ACHN (cell line): Measurements from ENCODE around the gene TSPAN32.
"Not testable (repeated sequence)": the region's sequence is repeated elsewhere in the genome, so short reads cannot be mapped to it uniquely, and the experiment has no call there.

ENCODE experiments used
- DNase-seq: peaks from one replicate; pipeline ENCODE4 v3.0.0-alpha.2; 2015
- in situ Hi-C: cut with HindIII; loops from 2 replicates; pipeline ENCODE4 v1.10.0; 2017; ENCODE audit warnings: low sequenced_read_pairs, low pct_ligation_motif_present, low pct_unique_long_range_greater_than_20kb

The TSPAN32 gene

DNA sequence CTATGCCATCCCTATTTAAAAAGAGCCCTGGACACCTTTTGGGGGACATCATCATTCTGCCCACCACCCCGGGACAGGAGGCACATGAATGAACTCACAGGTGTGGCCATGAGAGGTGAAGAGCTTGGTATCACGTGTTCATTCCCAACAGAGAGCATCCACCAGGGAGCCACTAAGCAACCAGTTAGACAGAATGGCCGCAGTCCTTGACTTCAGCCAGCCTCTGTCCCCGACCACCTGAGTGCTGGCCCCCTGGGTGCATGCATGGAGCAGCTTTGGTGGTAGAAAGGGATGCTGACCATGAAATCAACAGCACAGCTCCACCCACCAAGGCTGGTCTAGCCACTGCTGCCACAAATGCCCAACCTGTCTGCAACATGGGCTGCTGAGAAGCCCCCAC is 44.2 kb downstream of the TSPAN32 start:
- in situ Hi-C loops, result no loop called here
- no peak for DNase-seq

DNA sequence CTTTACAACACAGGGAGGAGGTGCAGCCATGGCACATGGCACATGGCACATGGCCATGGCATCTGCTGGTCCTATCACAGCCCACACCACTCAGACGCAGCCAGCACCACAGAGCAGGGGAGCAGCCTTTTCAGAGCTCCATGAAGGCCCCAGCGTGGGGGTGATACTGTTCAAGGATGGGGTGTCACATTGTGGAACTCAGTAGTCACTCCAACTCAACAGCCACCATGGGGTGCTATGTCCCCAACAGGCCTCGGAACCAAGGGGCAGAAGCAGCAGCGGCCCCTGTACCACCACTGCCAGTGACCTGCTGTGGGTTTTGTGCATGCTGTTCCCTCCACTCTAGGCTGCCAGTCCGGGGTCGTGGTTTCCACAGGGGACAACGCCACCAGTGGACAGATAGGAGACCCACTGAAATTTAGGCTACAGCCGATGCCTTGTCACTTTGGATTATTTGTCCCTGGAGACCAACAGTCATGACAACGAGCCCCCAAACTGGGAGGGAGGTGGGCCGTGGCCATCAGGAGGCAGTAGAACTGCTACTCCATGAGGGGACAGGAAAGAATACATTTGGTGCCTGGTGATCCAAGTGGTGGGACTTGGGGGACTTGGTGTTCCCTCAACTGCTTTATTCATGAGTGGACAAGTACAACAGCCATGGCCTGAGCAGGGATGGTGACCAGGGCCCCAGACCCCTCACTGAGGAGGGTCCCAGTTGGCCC is 44.9 kb downstream of the TSPAN32 start:
- no peak for DNase-seq
- in situ Hi-C loops, result no loop called here

DNA sequence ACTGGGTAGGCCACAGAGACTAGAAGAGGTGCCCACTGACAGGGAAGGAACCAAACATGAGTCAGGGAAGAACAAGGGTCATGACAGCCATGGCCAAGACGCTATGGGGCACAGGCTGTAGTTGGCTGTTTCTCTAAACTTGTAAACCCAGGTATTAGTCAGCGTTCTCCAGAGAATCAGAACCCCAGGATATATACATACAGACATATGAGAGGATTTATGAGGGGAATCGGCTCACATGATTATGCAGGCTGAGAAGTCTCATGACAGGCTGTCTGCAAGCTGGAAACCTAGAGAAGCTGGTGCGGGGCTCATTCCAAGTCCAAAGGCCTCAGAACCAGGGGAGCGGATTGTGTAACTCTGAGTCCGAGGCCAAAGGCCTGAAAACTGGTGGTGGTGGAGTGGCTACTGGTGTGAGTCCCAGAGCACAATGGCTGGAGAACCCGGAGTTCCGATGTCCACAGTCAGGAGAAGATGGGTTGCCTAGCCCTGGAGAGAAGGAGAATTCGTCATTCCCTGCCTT is 45.6 kb downstream of the TSPAN32 start:
- in situ Hi-C loops, result no loop called here
- no peak for DNase-seq

DNA sequence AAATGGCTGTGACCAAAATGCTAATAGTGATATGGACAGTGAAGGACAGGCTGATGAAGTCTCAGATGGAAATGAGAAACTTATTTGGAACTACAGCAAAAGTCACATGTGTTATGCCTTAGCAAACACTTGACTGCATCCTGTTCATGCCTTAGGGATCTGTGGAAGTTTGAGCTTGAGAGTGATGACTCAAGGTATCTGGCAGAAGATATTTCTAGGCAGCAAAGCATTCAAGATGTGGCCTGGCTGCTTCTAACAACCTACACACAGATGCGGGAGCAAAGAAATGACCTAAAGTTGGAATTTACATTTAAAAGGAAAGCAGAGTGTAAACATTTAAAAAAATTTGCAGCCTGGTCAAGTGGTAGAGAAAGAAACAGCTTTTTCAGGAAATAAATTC is 47.2 kb downstream of the TSPAN32 start:
- in situ Hi-C loops, result no loop called here
- DNase-seq, result no peak

DNA sequence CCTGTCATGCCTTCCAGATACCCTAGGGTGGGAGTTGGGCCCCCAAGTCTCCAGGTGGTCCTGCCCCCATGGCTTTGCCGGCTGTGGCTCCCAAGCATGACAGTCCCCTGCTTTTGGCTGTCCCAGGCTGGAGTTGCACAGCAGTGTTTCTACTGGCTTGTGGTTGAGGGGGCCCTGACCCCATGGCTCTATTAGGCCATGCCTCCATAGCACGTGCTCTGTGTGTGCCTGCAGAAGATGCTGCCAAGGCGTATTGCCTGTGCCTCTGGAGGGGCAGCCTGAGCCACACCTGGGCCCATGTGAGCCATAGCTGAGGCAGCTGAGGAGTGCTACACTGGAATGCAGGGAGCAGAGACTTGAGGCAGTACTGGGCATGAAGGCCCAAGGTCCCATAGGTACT is 49.9 kb downstream of the TSPAN32 start:
- DNase-seq, result no peak
- in situ Hi-C loops, result no loop called here

DNA sequence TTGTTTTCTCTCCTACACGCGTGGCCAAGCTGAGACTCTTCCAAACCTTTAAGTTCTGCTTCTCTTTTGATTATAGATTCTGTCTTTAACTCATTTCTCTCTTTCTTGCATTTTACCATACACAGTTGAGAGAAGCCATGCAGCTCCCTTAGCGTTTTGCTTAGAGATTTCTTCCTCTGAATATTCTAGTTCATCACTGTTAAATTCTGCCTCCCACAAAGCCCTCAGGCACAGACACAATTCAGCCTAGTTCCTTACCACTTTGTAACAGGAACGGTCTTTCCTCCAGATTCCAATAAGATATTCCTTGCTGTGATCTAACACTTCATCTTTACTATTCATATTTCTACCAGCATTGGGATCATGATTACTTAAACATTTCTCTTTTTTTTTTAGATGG is 50.6 kb downstream of the TSPAN32 start:
- in situ Hi-C loops, result no loop called here
- no peak for DNase-seq

DNA sequence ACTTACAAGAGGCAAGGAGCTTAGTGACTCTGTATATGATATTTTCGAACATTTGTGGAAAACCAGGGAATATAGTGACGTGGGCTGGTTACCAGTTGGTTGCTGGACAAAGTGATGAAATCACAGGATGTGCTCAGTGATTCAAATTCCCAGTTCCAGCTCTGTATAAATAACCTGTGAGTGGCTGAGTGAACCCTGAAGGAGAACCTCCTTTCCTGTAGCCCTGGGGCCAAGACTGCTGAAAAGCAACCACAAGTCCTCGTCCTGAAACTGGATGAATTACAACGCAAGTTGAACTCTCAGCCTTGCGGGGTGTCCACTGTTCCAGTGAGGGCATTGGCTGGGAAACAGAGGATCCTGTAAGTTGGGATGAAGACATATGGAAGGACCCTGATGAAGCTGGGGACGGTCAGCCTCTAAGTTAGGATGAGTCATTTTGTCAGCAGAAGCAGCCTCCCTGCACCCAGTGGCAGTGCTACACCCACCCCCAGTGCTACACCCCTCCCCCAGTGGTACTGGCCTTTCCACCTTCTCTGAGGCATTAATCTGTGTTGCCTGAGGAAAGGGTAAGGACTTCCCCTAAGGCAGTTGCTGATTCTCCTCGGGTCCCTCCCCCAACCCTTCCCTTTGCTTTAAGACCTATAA is 53.3 kb downstream of the TSPAN32 start:
- no peak for DNase-seq
- in situ Hi-C loops, result no loop called here

DNA sequence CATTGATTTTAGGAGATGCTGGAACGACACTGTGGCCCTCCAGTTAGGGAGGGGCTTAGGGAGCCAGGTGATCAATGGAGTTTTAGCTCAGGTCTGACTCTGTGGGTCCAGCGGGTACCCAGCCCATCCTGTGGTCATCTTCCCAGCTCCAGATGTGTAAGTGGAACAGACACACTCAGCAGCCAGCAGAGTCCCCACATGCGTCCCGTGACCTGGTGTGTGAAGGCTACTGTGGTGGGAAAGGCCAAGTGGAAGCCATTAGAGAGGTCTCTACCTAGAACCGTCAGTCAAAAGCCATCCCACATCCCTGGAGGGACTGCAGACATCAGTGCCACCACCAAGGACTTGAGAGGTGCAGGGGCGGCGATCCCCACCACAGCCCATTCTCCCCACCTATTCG is 55.4 kb downstream of the TSPAN32 start:
- DNase-seq, result no peak
- in situ Hi-C loops, result no loop called here

DNA sequence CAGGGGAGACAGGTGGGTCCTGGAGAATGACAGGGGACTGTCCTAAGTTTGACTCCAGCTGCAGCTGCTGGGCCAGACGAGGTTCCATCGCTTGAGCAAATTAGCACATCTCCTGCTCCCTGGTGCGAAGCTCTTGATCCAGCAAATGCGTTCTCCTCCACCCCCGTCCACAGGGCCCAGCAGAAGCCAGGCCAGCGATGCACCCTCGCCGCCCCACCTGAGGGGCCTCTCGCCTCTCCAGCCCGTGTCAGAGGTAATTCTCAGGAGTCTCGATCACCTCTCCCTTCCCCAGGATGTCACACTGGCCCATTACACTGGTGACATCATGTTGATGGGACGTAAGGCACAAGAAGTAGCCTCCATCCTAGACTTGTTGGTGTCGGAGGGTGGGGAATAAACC is 55.8 kb downstream of the TSPAN32 start:
- DNase-seq, in situ Hi-C loops: not testable (repeated sequence)

DNA sequence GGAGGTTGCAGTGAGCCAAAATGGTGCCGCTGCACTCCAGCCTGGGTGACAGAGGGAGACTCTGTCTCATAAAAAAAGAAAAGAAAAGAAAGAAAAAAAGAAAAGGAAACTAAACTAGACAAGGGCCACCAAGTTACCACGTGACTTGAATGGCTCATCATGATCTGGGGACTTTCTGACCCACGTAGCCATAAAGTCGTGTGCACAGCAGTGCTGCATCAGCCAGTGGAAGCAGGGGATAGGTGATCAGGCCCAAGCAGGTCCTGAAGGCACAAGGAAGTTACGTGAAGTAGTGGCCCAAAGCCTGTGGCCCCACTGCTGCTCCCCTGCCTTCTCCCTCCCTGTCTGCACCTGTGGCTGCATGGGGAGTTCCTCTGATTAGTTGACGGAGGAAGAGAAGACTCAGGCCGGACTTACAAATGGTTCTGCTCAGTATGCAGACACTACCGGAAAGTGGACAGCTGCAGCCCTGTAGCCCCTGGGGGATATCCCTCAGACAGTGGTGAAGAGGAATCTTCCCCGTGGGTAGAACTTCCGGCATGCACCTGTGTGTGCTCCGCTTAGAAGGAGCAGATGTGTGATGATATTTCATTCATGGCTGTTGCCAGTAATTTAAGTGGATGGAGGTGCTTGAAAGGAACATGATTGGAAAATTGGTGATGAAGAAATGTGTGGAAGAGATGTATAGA is 57.1 kb downstream of the TSPAN32 start:
- in situ Hi-C loops, result no loop called here
- DNase-seq, result no peak

DNA sequence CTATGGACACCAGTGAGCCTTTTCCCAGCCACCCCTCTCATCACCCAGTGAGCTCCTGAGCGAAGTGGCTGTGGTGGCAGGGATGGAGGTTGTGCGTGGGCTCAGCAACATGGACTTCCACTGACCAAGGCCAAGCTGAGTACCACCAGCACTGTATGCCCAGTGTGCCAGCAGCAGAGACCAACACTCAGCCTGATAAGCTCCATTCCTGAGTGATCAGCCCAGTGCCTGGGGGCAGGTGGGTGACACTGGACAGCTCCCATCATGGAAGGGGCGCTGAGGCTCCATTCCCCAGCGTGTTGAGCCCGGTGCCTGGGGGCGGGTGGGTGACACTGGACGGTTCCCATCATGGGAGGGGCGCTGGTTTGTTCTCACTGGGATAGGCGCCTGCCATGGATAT is 57.7 kb downstream of the TSPAN32 start:
- DNase-seq, result no peak
- in situ Hi-C loops, result no loop called here

DNA sequence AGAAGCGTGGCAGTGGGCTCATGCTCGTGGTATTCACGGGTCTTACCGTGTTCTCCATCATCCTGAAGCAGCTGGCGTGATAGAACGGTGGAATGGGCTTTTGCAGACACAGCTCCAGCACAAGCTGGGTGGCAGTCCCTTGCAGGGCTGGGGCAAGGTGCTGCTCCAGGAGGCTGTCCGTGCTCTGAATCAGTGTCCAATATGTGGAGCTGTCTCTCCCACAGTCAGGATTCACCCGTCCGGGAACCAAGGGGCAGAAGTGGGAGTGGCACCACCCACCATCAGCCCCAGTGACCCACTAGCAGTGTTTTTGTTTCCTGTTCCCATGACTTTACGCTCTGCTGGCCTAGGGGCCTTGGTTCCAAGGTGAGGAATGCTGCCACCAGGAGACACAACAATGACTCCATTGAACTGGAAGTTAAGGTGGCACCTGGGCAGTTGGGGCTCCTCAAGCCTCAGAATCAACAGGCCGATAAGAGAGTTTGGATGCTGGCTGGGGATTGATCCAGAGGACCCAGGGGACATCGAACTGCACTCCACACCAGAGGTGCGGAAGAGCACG is 58.3 kb downstream of the TSPAN32 start:
- in situ Hi-C loops, result no loop called here
- no peak for DNase-seq

DNA sequence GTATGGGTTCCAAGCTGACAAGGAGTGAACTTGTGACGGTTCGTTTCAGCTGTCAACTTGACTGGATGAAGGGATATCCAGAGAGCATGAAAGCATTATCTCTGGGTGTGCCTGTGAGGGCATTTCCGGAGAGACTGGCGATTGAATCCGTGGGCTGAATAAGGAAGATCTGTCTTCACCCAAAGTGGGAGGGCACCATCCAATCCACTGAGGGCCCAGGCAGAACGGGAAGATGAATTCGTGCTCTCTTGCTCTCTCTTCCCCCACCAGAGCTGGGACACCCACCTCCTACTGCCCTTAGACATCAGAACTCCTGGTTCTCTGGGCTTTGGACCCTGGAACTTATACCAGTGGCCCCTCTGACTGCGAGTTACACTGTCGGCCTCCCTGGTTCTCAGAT is 59.8 kb downstream of the TSPAN32 start:
- DNase-seq, result no peak
- in situ Hi-C loops, result no loop called here

DNA sequence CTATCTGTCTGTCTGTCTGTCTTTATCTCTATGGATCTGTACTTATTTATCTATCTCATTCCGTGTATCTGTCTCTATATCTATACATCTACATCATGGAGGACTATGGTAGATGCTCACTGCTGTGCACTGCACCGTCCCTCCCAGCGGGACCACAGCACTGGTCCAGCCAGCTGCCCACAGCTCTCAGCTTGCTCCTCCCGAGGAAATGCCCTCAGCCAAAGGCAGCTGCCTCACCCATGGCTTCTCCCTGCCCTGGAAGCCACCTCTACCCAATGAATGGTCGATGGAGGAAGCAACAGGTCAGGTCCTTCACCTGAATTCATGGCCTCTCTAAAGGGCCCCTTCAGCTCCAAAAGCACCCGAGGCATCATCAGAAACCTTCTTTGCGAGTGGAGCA is 60.6 kb downstream of the TSPAN32 start:
- DNase-seq, result no peak
- in situ Hi-C loops, result no loop called here

DNA sequence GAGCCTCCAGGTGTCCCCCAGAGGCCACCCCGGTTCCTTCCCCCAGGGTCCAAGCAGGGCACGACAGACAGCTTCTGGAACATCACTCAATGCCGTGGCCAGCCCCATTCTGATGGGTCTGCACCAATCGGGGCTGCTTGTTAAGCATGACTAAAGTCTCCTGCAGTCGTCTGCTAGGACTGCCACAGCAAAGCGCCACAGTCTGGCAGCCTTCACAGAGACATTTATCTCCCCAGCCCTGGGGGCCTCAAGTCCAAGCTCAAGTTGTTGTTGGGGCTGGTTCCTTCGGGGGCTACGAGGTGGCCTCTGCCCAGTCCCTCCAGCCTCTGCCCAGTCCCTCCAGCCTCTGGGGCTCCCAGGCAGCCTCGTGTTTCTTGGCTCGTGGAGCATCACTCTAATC is 61.3 kb downstream of the TSPAN32 start:
- DNase-seq, result no peak
- in situ Hi-C loops, result no loop called here

DNA sequence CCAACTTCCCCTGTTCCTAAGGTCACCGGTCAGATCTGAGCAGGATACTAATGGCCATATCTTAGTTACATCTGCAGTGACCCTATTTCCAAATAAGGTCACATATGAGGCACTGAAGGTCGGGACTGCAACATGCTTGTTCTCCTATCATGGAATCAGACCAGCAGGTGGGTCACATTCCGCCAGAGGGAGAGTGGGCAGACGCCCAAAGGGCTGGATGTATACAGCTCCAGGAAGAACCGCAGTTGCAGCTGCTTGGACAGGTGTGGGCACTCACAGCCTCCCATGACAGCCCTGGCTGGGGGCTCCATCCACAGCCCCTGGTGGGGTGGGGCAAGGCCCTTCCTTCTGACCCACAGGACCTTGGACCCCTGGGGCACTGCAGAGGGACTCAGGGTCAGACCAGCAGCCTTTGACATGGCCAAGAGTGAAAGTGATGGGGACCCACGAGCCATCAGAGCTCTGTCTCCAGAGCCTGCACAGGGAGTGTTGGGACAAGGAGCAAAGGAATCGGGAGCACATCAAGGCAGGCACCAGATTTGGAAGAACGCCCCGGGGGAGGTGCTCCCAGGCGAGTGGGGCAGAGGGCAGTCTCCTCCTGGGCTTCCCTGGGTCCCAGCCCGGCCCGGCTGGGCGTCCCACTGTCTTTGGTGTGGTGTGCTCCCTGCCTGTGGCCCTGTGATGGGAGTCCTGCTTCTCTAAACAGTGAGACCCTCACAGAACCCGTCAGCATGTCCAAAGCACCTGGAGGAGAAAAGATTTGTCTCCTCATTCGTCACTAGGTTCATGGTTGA is 62.0 kb downstream of the TSPAN32 start:
- in situ Hi-C loops, result no loop called here
- DNase-seq, result no peak

DNA sequence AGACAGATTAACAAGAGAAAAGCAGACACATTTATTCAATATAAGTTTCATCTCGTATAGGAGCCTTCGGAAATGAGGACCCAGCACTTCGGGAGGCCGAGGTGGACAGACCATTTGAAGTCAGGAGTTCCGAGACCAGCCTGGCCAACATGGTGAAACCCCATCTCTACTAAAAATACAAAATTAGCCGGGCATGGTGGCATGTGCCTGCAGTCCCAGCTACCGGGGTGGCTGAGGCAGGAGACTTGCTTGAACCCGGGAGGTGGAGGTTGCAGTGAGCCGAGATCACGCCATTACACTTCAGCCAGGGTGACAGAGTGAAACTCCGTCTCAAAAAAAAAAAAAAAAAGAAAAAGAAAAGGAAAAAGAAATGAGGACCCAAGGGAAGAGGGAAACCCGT is 62.6 kb downstream of the TSPAN32 start:
- DNase-seq, in situ Hi-C loops: not testable (repeated sequence)

DNA sequence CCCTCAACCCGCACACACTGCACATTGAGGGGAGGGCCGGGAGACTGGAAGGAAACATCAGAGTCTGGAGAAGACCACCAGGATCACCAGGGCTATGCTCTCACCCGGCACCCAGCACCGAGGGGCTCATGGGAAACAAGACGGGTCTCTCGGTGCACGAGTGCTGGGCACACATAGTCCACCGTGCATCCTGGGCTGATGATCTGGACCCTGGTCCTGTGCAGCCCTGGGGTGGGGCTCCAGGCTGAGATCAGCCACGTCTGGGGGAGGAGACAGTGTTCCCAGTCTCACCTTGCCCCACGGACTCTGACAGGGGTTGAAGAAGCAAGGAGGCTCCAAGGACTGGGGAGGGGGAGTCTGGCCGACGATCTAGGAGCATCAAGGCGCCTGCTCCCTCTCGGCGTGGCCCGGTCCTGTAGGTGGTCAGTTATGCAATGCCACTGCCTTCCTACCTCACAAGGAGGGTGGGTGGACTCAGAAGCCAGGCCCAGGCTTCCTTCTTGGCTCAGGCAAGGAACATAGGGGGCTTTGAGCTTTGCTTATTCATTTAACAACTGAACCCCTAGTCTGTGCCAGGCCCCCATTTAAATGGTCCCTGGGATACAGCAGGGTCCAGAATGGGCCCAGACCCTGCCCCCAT is 63.9 kb downstream of the TSPAN32 start:
- in situ Hi-C loops, result no loop called here
- DNase-seq, result no peak
